ENCODE results near the gene ETV7.

GRCh38 chr6:36431197-36431596 is 43.7 kb upstream of the ETV7 start:
- TF ChIP-seq CTCF (IDR thresholded peaks at IDR 0.05; ENCODE audit: low read depth, low read length, missing input control) (no peak), MAX (IDR thresholded peaks at IDR 0.05) (no peak), EGR1 (IDR thresholded peaks at IDR 0.05; ENCODE audit: low read depth in 2 of 2) (no peak), YY1 (IDR thresholded peaks at IDR 0.05) (no peak), SP1 (IDR thresholded peaks at IDR 0.05) (no peak), REST (IDR thresholded peaks at IDR 0.05) (no peak)

Measured in liver (tissue), 3 donors.